Dendritic cell treated with granulocyte-macrophage colony-stimulating factor and Interleukin-4, amounts not matched to agents 40 ng/mL and 50 ng/mL, for 4 days (primary cell): ENCODE measurements around the gene PRDM5.

Experiments used
- H3K27ac Mint-ChIP-seq: one replicate; pipeline ENCODE4 v1.8.0; 2022; ENCODE audit warnings: mild to moderate bottlenecking, mixed read lengths
- H3K27me3 Mint-ChIP-seq: one replicate; pipeline ENCODE4 v1.8.0; 2022; ENCODE audit warnings: mild to moderate bottlenecking, mixed read lengths
- H3K36me3 Mint-ChIP-seq: one replicate; pipeline ENCODE4 v1.8.0; 2022; ENCODE audit warnings: low read depth, mixed read lengths
- H3K4me1 Mint-ChIP-seq: one replicate; pipeline ENCODE4 v1.8.0; 2022; ENCODE audit warnings: low read depth, mixed read lengths
- H3K4me3 Mint-ChIP-seq: one replicate; pipeline ENCODE4 v1.8.0; 2022; ENCODE audit warnings: mild to moderate bottlenecking, moderate library complexity, mixed read lengths
- H3K9me3 Mint-ChIP-seq: one replicate; pipeline ENCODE4 v1.8.0; 2022; ENCODE audit warnings: mixed read lengths
- intact Hi-C: fragments of 100-400 bp; cut with micrococcal nuclease; formaldehyde crosslinking; loops from one replicate; pipeline ENCODE4 v1.15.0; 2022

Gene PRDM5

GRCh38 chr4:120922381-120923206 is at the start of gene PRDM5:
Gene PRDM5, minus strand, starts transcription at chr4:120922726. Its CDS starts 118 bp downstream, at chr4:120922608.
- H3K4me1 Mint-ChIP-seq = peaks cover 10% of the 10 kb centered on the region
- H3K27ac Mint-ChIP-seq = no peak within 1 kb of the TSS
- peak within 1 kb of the TSS; percentile 77 for H3K4me3 Mint-ChIP-seq
- intact Hi-C loops = no loop called here
- no peaks in the 10 kb centered on the region for H3K36me3 Mint-ChIP-seq
- H3K27me3 Mint-ChIP-seq = peaks cover 39% of the 10 kb centered on the region
- no peaks in the 10 kb centered on the region for H3K9me3 Mint-ChIP-seq

GRCh38 chr4:120971884-120972283 is 49.4 kb upstream of the PRDM5 start:
- intact Hi-C loops = no loop called here
- no peaks in the 10 kb centered on the region for H3K4me1 Mint-ChIP-seq

GRCh38 chr4:120965938-120966337 is 43.4 kb upstream of the PRDM5 start:
- Mint-ChIP-seq H3K9me3 (no peaks in the 10 kb centered on the region), H3K4me1 (no peaks in the 10 kb centered on the region), H3K27ac (no peak overlapping the region), H3K4me3 (no peak overlapping the region), H3K27me3 (no peaks in the 10 kb centered on the region), H3K36me3 (no peaks in the 10 kb centered on the region)
- intact Hi-C loops = no loop called here

More at GRCh38 chr4:120971884-120972283, 49.4 kb upstream of the PRDM5 start:
- H3K27me3 Mint-ChIP-seq = no peaks in the 10 kb centered on the region
- no peak overlapping the region for H3K4me3 Mint-ChIP-seq
- no peak overlapping the region for H3K27ac Mint-ChIP-seq
- no peaks in the 10 kb centered on the region for H3K9me3 Mint-ChIP-seq
- H3K36me3 Mint-ChIP-seq = no peaks in the 10 kb centered on the region

GRCh38 chr4:120964596-120964995 is 42.1 kb upstream of the PRDM5 start:
- no peaks in the 10 kb centered on the region for H3K4me1 Mint-ChIP-seq
- H3K27ac Mint-ChIP-seq = no peak overlapping the region
- no peak overlapping the region for H3K4me3 Mint-ChIP-seq
- intact Hi-C loops = no loop called here
- no peaks in the 10 kb centered on the region for H3K9me3 Mint-ChIP-seq
- no peaks in the 10 kb centered on the region for H3K36me3 Mint-ChIP-seq
- no peaks in the 10 kb centered on the region for H3K27me3 Mint-ChIP-seq

GRCh38 chr4:120963449-120963848 is 40.9 kb upstream of the PRDM5 start:
- H3K4me3 Mint-ChIP-seq = no peak overlapping the region
- no peak overlapping the region for H3K27ac Mint-ChIP-seq
- intact Hi-C loops = no loop called here
- no peaks in the 10 kb centered on the region for H3K4me1 Mint-ChIP-seq
- H3K27me3 Mint-ChIP-seq = no peaks in the 10 kb centered on the region
- H3K9me3 Mint-ChIP-seq = no peaks in the 10 kb centered on the region
- H3K36me3 Mint-ChIP-seq = no peaks in the 10 kb centered on the region

- no peak overlapping the region for H3K4me3 Mint-ChIP-seq
- H3K4me1 Mint-ChIP-seq = no peaks in the 10 kb centered on the region
- intact Hi-C loops = no loop called here
- H3K27me3 Mint-ChIP-seq = no peaks in the 10 kb centered on the region
- no peak overlapping the region for H3K27ac Mint-ChIP-seq
- no peaks in the 10 kb centered on the region for H3K9me3 Mint-ChIP-seq
- no peaks in the 10 kb centered on the region for H3K36me3 Mint-ChIP-seq
These were observed 38.2 kb upstream of the PRDM5 start for GRCh38 chr4:120960656-120961267.

GRCh38 chr4:120948382-120948781 is 25.9 kb upstream of the PRDM5 start:
- intact Hi-C loops = no loop called here
- Mint-ChIP-seq H3K27ac (no peak overlapping the region), H3K9me3 (peaks cover 46% of the 10 kb centered on the region), H3K27me3 (peaks cover 2% of the 10 kb centered on the region), H3K4me1 (no peaks in the 10 kb centered on the region), H3K36me3 (no peaks in the 10 kb centered on the region), H3K4me3 (no peak overlapping the region)

- Mint-ChIP-seq H3K27ac (no peak overlapping the region), H3K4me1 (no peaks in the 10 kb centered on the region), H3K27me3 (peaks cover 5% of the 10 kb centered on the region), H3K4me3 (no peak overlapping the region), H3K36me3 (no peaks in the 10 kb centered on the region), H3K9me3 (peaks cover 30% of the 10 kb centered on the region)
- intact Hi-C loops = no loop called here
These were observed 20.2 kb upstream of the PRDM5 start for GRCh38 chr4:120942776-120943175.

GRCh38 chr4:120940547-120940946 is 18.0 kb upstream of the PRDM5 start:
- intact Hi-C loops = no loop called here

GRCh38 chr4:120939693-120940092 is 17.2 kb upstream of the PRDM5 start:
- Mint-ChIP-seq H3K4me3 (no peak overlapping the region), H3K36me3 (no peaks in the 10 kb centered on the region), H3K27ac (no peak overlapping the region), H3K27me3 (peaks cover 5% of the 10 kb centered on the region), H3K9me3 (no peaks in the 10 kb centered on the region), H3K4me1 (no peaks in the 10 kb centered on the region)
- intact Hi-C loops = no loop called here

More at GRCh38 chr4:120940547-120940946, 18.0 kb upstream of the PRDM5 start:
- Mint-ChIP-seq H3K27me3 (peaks cover 5% of the 10 kb centered on the region), H3K4me3 (no peak overlapping the region), H3K27ac (no peak overlapping the region), H3K4me1 (no peaks in the 10 kb centered on the region), H3K9me3 (peaks cover 7% of the 10 kb centered on the region), H3K36me3 (no peaks in the 10 kb centered on the region)

GRCh38 chr4:120929847-120930246 is 7.3 kb upstream of the PRDM5 start:
- Mint-ChIP-seq H3K9me3 (no peaks in the 10 kb centered on the region), H3K4me1 (no peaks in the 10 kb centered on the region), H3K36me3 (no peaks in the 10 kb centered on the region), H3K27me3 (peaks cover 9% of the 10 kb centered on the region), H3K4me3 (no peak overlapping the region), H3K27ac (no peak overlapping the region)
- intact Hi-C loops = no loop called here

- intact Hi-C loops = no loop called here
These were observed 5.4 kb upstream of the PRDM5 start for GRCh38 chr4:120927801-120928409.

GRCh38 chr4:120926358-120927025 is 4.0 kb upstream of the PRDM5 start:
- H3K4me3 Mint-ChIP-seq = no peak overlapping the region
- H3K27ac Mint-ChIP-seq = no peak overlapping the region
- peaks cover 7% of the 10 kb centered on the region for H3K4me1 Mint-ChIP-seq
- no peaks in the 10 kb centered on the region for H3K9me3 Mint-ChIP-seq
- no peaks in the 10 kb centered on the region for H3K36me3 Mint-ChIP-seq
- peaks cover 35% of the 10 kb centered on the region for H3K27me3 Mint-ChIP-seq
- intact Hi-C loops = no loop called here

More at GRCh38 chr4:120927801-120928409, 5.4 kb upstream of the PRDM5 start:
- H3K4me3 Mint-ChIP-seq = no peak overlapping the region
- no peaks in the 10 kb centered on the region for H3K9me3 Mint-ChIP-seq
- H3K27ac Mint-ChIP-seq = no peak overlapping the region
- peaks cover 23% of the 10 kb centered on the region for H3K27me3 Mint-ChIP-seq
- H3K36me3 Mint-ChIP-seq = no peaks in the 10 kb centered on the region
- no peaks in the 10 kb centered on the region for H3K4me1 Mint-ChIP-seq

- Mint-ChIP-seq H3K9me3 (no peaks in the 10 kb centered on the region), H3K27me3 (peaks cover 39% of the 10 kb centered on the region), H3K4me1 (peaks cover 10% of the 10 kb centered on the region), H3K4me3 (no peak overlapping the region), H3K36me3 (no peaks in the 10 kb centered on the region), H3K27ac (no peak overlapping the region)
- intact Hi-C loops = no loop called here
These were observed 2.4 kb upstream of the PRDM5 start for GRCh38 chr4:120924931-120925330.
